ENCODE results near the gene OR2G3.

Gene OR2G3

GRCh38 chr1:247605286-247605685 lies at the start of gene OR2G3:
Gene OR2G3 (plus strand): TSS chr1:247605586. CDS start chr1:247605586, 0 bp downstream.
- no peak for DNase-seq

GRCh38 chr1:247557926-247558674 lies 47.3 kb upstream of the OR2G3 start:
- no peak for DNase-seq

- no peak for DNase-seq
These were observed 43.7 kb upstream of the OR2G3 start for GRCh38 chr1:247561711-247562110.

- no peak for DNase-seq
These were observed 43.2 kb upstream of the OR2G3 start for GRCh38 chr1:247562198-247562597.

GRCh38 chr1:247574236-247574635 lies 31.1 kb upstream of the OR2G3 start:
- DNase-seq: no peak

GRCh38 chr1:247574664-247575063 lies 30.7 kb upstream of the OR2G3 start:
- no peak for DNase-seq

- no peak for DNase-seq
These were observed 28.9 kb upstream of the OR2G3 start for GRCh38 chr1:247576514-247576913.

- no peak for DNase-seq
These were observed 26.4 kb upstream of the OR2G3 start for GRCh38 chr1:247578946-247579460.

GRCh38 chr1:247588060-247588459 lies 17.3 kb upstream of the OR2G3 start, which contains the start of gene OR2G2:
Gene OR2G2 (plus strand): TSS chr1:247588360. CDS start chr1:247588360, 0 bp downstream.
- DNase-seq: no peak

GRCh38 chr1:247613405-247613804 lies 8.0 kb downstream of the OR2G3 start:
- no peak for DNase-seq

GRCh38 chr1:247614625-247615024 lies 9.2 kb downstream of the OR2G3 start:
- no peak for DNase-seq

- no peak for DNase-seq
These were observed 22.6 kb downstream of the OR2G3 start for GRCh38 chr1:247627951-247628350.

- no peak for DNase-seq
These were observed 32.6 kb downstream of the OR2G3 start for GRCh38 chr1:247638011-247638410.

GRCh38 chr1:247638781-247639180 lies 33.4 kb downstream of the OR2G3 start:
- DNase-seq: no peak

- DNase-seq: no peak
These were observed 34.1 kb downstream of the OR2G3 start for GRCh38 chr1:247639381-247639981.

- DNase-seq: no peak
These were observed 37.4 kb downstream of the OR2G3 start for GRCh38 chr1:247642742-247643141.

GRCh38 chr1:247646867-247647266 lies 41.5 kb downstream of the OR2G3 start:
- DNase-seq: no peak

- no peak for DNase-seq
These were observed 42.5 kb downstream of the OR2G3 start for GRCh38 chr1:247647864-247648263.

GRCh38 chr1:247653040-247653439 lies 47.7 kb downstream of the OR2G3 start:
- no peak for DNase-seq

Measured in cortex of kidney (tissue), 1 donor.